HG03469 (cell line): ENCODE results near the gene POLR1D.

Experiments
- ATAC-seq: cut with Tn5 transposase; IDR thresholded peaks from one replicate; pipeline ENCODE4 v1.9.1; 2021; ENCODE audit warnings: mild to moderate bottlenecking, moderate library complexity, moderate number of reproducible peaks; ENCODE audit not compliant: unreplicated experiment

POLR1D gene

DNA sequence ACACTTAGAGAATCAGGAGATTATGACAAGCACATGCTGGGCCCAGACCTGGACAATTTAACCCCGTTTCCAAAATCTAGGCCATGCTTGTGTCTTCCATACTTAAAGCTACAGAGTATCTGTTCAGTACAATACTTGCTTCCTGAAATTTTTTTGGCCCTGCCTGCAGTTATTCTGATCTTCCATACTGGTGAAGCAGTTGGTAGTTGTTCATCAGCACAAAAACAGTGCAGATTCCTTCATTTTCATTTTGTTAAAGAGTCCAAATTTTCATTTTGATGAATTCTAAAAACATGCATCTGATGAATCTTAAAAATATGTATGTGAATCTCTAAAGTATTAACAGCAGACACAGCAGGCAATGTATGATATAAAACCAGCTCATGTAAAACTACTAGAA, 49.2 kb downstream of the POLR1D start:
- ATAC-seq, result no peak

DNA sequence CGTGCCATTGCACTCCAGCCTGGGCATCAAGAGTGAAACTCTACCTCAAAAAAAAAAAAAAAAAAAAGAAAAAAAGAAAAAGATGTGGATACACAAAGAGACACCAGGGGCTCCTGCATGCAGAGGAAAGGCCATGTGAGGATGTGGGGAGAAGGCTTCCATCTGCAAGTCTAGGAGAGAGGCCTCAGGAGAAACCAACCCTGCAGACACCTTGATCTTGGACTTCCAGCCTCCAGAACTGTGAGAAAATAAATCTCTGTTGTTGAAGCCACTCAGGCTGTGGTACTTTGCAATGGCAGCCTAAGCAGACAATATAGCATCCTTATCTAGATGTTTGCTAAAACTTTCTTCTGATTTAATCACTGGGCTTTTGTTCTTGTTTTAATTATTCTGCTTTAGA, 50.3 kb downstream of the POLR1D start:
- ATAC-seq, result no peak
